Measurements from ENCODE around the gene CCL21.

The CCL21 gene

GRCh38 chr9:34717996-34718614, 8.2 kb upstream of the CCL21 start:
- Mint-ChIP-seq H3K27ac (no peak overlapping the region), H3K4me3 (no peak overlapping the region), H3K9me3 (no peaks in the 10 kb centered on the region), H3K4me1 (no peaks in the 10 kb centered on the region), H3K36me3 (no peaks in the 10 kb centered on the region)
- DNase-seq (ENCODE audit: low spot score in 2 of 2) (no peak), ATAC-seq (peak; percentile 33)

DNA sequence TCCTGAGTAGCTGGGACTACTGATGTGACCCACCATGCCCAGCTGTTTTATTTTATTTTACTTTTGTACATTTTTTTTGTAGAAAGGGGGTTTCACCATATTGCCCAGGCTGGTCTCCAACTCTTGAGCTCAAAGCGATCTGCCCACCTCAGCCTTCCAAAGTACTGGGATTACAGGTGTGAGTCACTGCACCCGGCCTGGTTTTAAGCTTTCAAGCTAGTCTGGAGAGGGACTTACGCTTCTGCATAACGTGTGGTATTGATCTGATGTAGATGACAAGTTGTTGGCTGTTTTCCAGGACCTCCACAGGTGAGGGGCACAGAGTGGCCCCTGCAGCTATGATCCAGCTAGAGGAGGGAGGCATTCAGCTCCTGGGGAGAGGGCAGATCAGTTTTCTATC, 6.8 kb upstream of the CCL21 start:
- no peak for ATAC-seq
- Mint-ChIP-seq H3K4me1 (no peaks in the 10 kb centered on the region), H3K27ac (no peak overlapping the region), H3K36me3 (no peaks in the 10 kb centered on the region), H3K4me3 (no peak overlapping the region), H3K9me3 (no peaks in the 10 kb centered on the region)
- DNase-seq (ENCODE audit: low spot score in 2 of 2) = no peak

- H3K4me3 Mint-ChIP-seq = no peak overlapping the region
- no peaks in the 10 kb centered on the region for H3K4me1 Mint-ChIP-seq
- no peaks in the 10 kb centered on the region for H3K36me3 Mint-ChIP-seq
- no peak overlapping the region for H3K27ac Mint-ChIP-seq
- ATAC-seq = no peak
- DNase-seq (ENCODE audit: low spot score in 2 of 2) = no peak
- H3K9me3 Mint-ChIP-seq = no peaks in the 10 kb centered on the region
These were observed 5.8 kb upstream of the CCL21 start for GRCh38 chr9:34715639-34716215.

GRCh38 chr9:34714007-34714406, 4.1 kb upstream of the CCL21 start:
- Mint-ChIP-seq H3K27ac (no peak overlapping the region), H3K4me1 (no peaks in the 10 kb centered on the region), H3K4me3 (no peak overlapping the region), H3K36me3 (no peaks in the 10 kb centered on the region), H3K9me3 (no peaks in the 10 kb centered on the region)
- DNase-seq (ENCODE audit: low spot score in 2 of 2) (no peak), ATAC-seq (no peak)

GRCh38 chr9:34712140-34712539, 2.2 kb upstream of the CCL21 start:
- no peaks in the 10 kb centered on the region for H3K4me1 Mint-ChIP-seq
- no peak for DNase-seq (ENCODE audit: low spot score in 2 of 2)
- ATAC-seq = no peak
- H3K4me3 Mint-ChIP-seq = no peak overlapping the region
- no peaks in the 10 kb centered on the region for H3K9me3 Mint-ChIP-seq
- no peak overlapping the region for H3K27ac Mint-ChIP-seq
- H3K36me3 Mint-ChIP-seq = no peaks in the 10 kb centered on the region

GRCh38 chr9:34709196-34709978, 549 bp downstream of the CCL21 start:
- H3K4me3 Mint-ChIP-seq = no peak overlapping the region
- H3K27ac Mint-ChIP-seq = no peak overlapping the region
- H3K9me3 Mint-ChIP-seq = no peaks in the 10 kb centered on the region
- no peaks in the 10 kb centered on the region for H3K36me3 Mint-ChIP-seq
- no peak for DNase-seq (ENCODE audit: low spot score in 2 of 2)
- no peaks in the 10 kb centered on the region for H3K4me1 Mint-ChIP-seq
- ATAC-seq = peak; percentile 45

GRCh38 chr9:34707130-34707529, 2.8 kb downstream of the CCL21 start:
- ATAC-seq = no peak
- no peak for DNase-seq (ENCODE audit: low spot score in 2 of 2)
- Mint-ChIP-seq H3K9me3 (no peaks in the 10 kb centered on the region), H3K4me3 (no peak overlapping the region), H3K4me1 (peaks cover 2% of the 10 kb centered on the region), H3K36me3 (no peaks in the 10 kb centered on the region), H3K27ac (peak overlapping the region; percentile 43)

DNA sequence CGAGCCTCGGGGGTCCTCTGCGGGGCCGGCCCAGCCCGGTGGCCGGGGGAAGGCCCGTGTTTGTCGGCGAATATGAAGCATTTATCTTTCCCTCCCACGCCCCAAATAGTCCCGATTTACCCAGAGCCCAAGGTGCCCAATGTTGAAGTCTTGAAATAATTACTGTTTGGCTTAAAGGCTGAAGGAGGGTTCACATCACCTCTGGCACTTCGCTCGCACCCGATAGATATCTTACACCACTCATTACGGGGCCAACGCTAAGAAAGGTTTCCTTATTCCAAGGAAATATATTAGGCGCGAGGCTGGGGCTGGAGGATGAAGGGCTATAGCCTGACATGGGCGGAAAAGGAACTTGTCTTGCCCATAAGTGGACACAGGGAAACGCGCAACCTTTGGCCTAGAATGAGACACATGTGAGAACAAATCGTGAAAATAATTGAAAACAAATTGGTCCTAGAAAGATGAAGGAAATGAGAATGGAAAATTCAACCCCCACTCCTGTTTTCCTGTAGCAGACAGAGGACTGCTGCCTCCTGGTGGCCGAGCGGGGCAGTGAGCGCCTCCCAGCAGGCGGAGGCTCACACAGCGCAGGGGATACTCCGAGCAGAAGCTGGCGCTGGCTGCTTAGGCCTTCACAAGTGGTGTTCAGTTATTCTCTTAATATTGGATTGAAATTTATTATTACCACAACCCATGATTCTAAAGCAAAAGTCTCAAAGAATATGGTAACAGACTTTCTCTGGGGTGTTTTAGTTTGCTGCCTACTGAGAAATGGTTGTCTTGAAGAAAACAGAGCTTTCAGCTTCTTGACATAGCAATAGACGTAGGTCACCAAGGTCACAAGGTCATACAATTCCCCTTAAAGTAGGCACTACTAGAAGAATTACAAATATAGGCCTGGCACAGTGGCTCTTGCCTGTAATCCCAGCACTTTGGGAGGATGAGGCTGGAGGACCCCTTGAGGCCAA, 7.9 kb downstream of the CCL21 start:
- H3K36me3 Mint-ChIP-seq = no peaks in the 10 kb centered on the region
- H3K9me3 Mint-ChIP-seq = no peaks in the 10 kb centered on the region
- DNase-seq (ENCODE audit: low spot score in 2 of 2) = peak; percentile 75 to 86
- no peak overlapping the region for H3K27ac Mint-ChIP-seq
- H3K4me1 Mint-ChIP-seq = peaks cover 6% of the 10 kb centered on the region
- peak; percentile 83 for ATAC-seq
- peak overlapping the region; percentile 68 for H3K4me3 Mint-ChIP-seq

DNA sequence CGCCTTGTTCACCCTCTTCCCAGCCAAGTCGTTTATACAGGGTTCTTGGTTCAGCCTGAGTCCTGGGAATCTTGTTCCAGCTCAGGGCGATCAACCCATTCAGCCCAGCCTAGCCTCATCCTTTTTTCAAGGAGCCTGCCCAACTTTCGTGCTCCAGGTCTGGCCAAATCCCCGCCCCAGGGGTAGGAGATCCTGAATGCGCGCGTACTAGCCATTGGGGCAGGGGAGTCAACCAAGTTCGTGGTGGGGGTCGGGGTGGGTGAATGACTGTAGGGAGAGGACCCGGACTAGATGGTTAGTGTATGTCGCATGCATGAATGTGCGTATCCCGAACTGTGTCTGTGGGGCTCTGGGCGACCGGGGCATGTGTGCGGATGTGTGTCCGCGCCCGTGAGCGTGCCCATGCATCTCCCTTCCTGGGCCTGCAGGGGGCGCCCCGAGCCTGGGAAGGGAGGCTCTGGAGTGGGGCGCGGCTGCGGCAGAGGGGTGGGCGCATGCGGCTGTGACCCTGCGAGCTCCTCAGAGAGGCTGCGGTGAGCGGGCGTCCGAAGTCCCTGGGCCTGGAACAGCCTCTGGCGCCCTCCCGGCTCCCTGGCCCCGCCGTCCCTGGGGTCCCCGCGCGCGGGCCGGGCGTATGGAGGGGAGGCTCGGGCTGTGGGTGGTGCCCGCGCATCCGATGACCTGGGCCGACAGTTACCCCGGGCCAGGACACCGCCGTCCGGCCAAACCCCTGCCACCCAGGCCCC, 8.7 kb downstream of the CCL21 start:
- H3K9me3 Mint-ChIP-seq = no peaks in the 10 kb centered on the region
- peak overlapping the region; percentile 68 for H3K4me3 Mint-ChIP-seq
- H3K27ac Mint-ChIP-seq = no peak overlapping the region
- peak; percentile 85 to 90 for DNase-seq (ENCODE audit: low spot score in 2 of 2)
- H3K36me3 Mint-ChIP-seq = no peaks in the 10 kb centered on the region
- peak; percentile 90 for ATAC-seq
- peaks cover 6% of the 10 kb centered on the region for H3K4me1 Mint-ChIP-seq

DNA sequence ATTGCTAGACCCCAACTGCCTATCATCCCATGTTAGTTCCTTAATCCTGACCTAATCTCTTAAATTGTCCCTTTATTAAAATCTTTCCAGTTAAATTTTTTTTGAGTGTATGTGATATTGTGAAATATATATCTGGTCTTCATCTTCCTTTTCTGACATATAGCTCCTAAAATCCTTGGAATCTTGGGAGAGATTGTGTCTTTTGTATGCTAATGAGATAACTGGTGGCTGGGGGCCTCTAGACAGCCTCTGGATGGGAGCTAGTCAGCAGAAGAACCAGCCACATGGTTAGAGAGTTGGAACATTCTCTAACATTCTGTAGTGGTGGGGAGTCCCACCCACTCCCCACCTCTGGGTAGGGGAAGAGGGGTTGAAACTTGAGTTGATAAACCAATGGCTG, 15.1 kb downstream of the CCL21 start:
- Mint-ChIP-seq H3K4me3 (no peak overlapping the region), H3K27ac (no peak overlapping the region), H3K9me3 (no peaks in the 10 kb centered on the region), H3K4me1 (peaks cover 6% of the 10 kb centered on the region), H3K36me3 (no peaks in the 10 kb centered on the region)
- ATAC-seq = no peak
- no peak for DNase-seq (ENCODE audit: low spot score in 2 of 2)

GRCh38 chr9:34693560-34693959, 16.4 kb downstream of the CCL21 start:
- ATAC-seq (no peak), DNase-seq (ENCODE audit: low spot score in 2 of 2) (no peak)
- no peak overlapping the region for H3K27ac Mint-ChIP-seq
- H3K9me3 Mint-ChIP-seq = no peaks in the 10 kb centered on the region
- no peaks in the 10 kb centered on the region for H3K36me3 Mint-ChIP-seq
- H3K4me1 Mint-ChIP-seq = peaks cover 6% of the 10 kb centered on the region
- H3K4me3 Mint-ChIP-seq = no peak overlapping the region

DNA sequence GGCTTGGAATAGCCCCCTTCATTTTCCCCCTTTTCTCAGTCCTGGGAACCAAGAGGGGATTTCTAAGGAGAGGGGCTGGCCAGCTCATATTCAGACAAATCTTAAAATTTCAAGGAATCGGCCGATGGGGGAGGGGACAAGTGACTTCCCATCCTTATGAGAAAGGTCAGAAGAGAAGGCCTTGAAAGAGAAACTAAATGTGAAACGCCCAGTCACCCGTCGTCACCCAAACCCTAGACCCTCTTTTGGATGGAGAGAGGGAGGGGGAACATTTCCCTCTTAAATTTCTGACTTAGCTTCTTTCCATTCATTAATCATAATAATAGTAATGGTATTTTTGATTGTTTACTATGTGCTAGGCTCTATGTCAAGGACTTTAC, 18.0 kb downstream of the CCL21 start:
- H3K36me3 Mint-ChIP-seq = no peaks in the 10 kb centered on the region
- ATAC-seq (no peak), DNase-seq (ENCODE audit: low spot score in 2 of 2) (no peak)
- peaks cover 6% of the 10 kb centered on the region for H3K4me1 Mint-ChIP-seq
- no peak overlapping the region for H3K4me3 Mint-ChIP-seq
- no peak overlapping the region for H3K27ac Mint-ChIP-seq
- no peaks in the 10 kb centered on the region for H3K9me3 Mint-ChIP-seq

DNA sequence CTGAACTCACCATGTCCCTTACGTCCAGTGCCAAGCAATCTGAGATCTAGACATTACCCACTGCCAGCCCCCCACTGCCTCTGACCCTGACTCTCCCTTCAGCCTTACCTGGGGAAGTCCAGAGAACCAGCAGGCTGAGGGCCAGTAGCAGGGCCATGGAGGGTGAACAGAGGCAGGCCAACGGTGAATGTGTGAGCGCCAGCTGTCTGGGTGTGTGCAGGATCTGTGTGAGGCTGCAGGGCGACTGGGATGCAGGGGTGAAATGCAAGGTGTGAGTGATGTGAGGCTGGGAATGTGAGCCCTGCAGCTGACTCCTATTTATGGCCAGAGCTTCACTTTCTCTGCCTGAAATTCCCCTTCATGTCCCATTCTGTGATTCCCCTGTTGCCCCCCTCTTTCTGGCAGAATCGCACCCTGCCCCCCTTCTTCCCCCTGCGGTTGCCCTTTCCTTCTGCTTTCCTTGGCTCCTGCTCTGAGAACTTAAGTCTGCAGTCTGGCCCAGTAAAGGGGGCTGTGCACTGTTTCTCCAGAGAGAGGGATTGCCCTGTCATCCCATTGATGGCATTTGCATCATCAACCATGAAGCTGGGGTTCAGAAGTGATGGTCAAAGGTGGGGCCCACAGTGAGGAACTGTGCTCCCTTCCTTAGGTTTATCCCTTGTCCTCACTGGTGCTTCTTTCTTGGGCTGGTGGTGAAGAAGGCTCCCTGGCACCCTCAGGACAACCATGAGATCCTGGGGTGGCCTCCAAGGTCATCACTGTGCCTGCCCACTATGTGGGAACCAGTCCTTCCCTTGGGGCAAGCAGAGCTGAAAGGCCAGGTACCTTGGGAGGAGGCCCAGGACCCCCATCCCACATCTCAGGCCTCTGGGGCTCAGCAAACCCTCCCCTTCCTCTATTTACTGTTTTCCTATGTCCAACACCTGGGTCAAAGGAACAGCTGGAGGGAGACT, 18.7 kb downstream of the CCL21 start, which contains the start of gene CCL19:
TSS of gene CCL19 (minus strand) at position 294 of the 953 bp plus-strand sequence. CDS start at position 157, 137 bp downstream.
- no peak within 1 kb of the TSS for H3K4me3 Mint-ChIP-seq
- no peak for ATAC-seq
- no peaks in the 10 kb centered on the region for H3K9me3 Mint-ChIP-seq
- no peaks in the 10 kb centered on the region for H3K36me3 Mint-ChIP-seq
- H3K27ac Mint-ChIP-seq = no peak within 1 kb of the TSS
- peaks cover 6% of the 10 kb centered on the region for H3K4me1 Mint-ChIP-seq
- no peak for DNase-seq (ENCODE audit: low spot score in 2 of 2)

- H3K36me3 Mint-ChIP-seq = no peaks in the 10 kb centered on the region
- no peak overlapping the region for H3K4me3 Mint-ChIP-seq
- H3K27ac Mint-ChIP-seq = no peak overlapping the region
- H3K4me1 Mint-ChIP-seq = peaks cover 13% of the 10 kb centered on the region
- H3K9me3 Mint-ChIP-seq = no peaks in the 10 kb centered on the region
- DNase-seq (ENCODE audit: low spot score in 2 of 2) (no peak), ATAC-seq (no peak)
These were observed 20.4 kb downstream of the CCL21 start for GRCh38 chr9:34689512-34689911.
